ENCODE results near the gene HES2. TPM values are rescaled to one million over a fixed set of nuclear protein-coding genes. Genes with fewer than 3 reads are reported as not detected.
"Not testable (repeated sequence)": the region's sequence is repeated elsewhere in the genome, so short reads cannot be mapped to it uniquely, and the experiment has no call there.

Gene HES2
- total RNA-seq, 4 donors from 2014 or later, result 7.3 TPM; not detected in 3

- Histone ChIP-seq H3K4me1 (peaks cover 0 to 28% (median 13%) of the 10 kb centered on the region in 3 donors), H3K27ac (no peak overlapping the region), H3K4me3 (no peak overlapping the region), H3K9me3 (no peaks in the 10 kb centered on the region), H3K36me3 (no peaks in the 10 kb centered on the region), H3K27me3 (peaks cover 92% of the 10 kb centered on the region)
- TF ChIP-seq EP300 (IDR thresholded peaks at IDR 0.05) (no peak), POLR2A (IDR thresholded peaks at IDR 0.05) (no peak)
- WGBS, 2 donors (ENCODE audit: low coverage in 1 of 2), result 70% methylated on average over 2 of the region's 21 CpGs; no CpG with 5 or more reads in 1 of the 2 donors
- no peak for ATAC-seq
Measured at GRCh38 chr1:6443339-6444115, 23.8 kb upstream of the HES2 start.

DNA sequence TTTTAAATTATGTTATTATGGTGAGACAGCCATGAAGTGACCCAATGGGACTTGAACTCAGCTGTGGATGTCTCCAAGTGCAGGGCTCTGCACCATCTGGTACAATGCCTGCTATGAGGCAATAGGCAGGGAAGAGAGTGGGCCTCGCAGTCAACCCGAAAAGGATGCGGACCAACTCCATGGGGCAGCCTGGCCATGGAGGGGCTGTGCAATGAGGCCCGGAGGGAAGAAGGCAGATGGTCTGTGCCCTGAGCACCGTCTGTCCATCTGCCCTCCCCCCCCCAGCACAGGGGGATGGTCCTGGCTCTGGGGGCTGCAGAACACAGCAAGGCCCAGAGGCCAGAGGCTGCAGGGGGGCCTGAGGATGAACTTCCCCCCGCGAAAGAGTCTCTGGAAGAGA lies 21.9 kb upstream of the HES2 start:
- Histone ChIP-seq H3K9me3 (no peaks in the 10 kb centered on the region), H3K4me3 (no peak overlapping the region), H3K4me1 (peaks cover 0 to 11% (median 5%) of the 10 kb centered on the region in 3 donors), H3K36me3 (no peaks in the 10 kb centered on the region), H3K27ac (no peak overlapping the region), H3K27me3 (peaks cover 92% of the 10 kb centered on the region)
- no peak for TF ChIP-seq CTCF (IDR thresholded peaks at IDR 0.05)
- TF ChIP-seq POLR2A (IDR thresholded peaks at IDR 0.05), result no peak
- no peak for TF ChIP-seq POLR2AphosphoS5 (IDR thresholded peaks at IDR 0.05)
- TF ChIP-seq EP300 (IDR thresholded peaks at IDR 0.05), result no peak
- ATAC-seq, result no peak
- WGBS, 2 donors (ENCODE audit: low coverage in 1 of 2), result 60% methylated on average over 2 of the region's 7 CpGs; no CpG with 5 or more reads in 1 of the 2 donors

GRCh38 chr1:6440198-6441126 lies 20.7 kb upstream of the HES2 start:
- 18% methylated on average over 4 of the region's 101 CpGs; no CpG with 5 or more reads in 1 of the 2 donors for WGBS, 2 donors (ENCODE audit: low coverage in 1 of 2)
- Histone ChIP-seq H3K36me3 (no peaks in the 10 kb centered on the region), H3K27ac (no peak overlapping the region), H3K4me3 (peak overlapping the region in 1 of 2 donors; percentile 23), H3K4me1 (peaks cover 0 to 11% (median 5%) of the 10 kb centered on the region in 3 donors), H3K9me3 (no peaks in the 10 kb centered on the region), H3K27me3 (peaks cover 89% of the 10 kb centered on the region)
- ATAC-seq, result no peak
- TF ChIP-seq EP300 (IDR thresholded peaks at IDR 0.05) (no peak), CTCF (IDR thresholded peaks at IDR 0.05) (peak in 1 of 4 experiments; percentile 48)

DNA sequence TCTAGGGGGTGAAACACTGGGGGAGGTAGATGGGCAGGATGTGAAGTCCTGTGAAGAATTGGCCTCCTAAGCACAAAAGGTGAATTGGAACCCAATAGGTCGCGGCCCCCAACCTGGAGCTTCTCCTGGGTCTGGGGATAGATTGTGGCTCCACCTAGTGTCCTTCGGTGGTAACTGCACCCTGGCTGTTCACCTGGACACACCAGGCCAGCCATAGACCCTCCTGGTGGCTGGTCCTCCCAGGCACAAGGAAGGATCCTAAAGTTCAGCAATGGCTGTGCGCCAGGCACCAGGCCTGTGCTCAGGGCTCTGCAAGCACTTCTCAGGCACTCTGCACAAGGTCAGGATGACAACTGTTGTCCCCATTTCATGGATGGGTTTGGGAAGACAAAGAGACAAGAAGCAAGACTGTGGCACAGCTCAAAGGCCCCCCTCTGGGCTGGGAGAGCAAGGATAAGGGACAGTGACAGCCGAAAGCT lies 18.4 kb upstream of the HES2 start:
- ATAC-seq, result no peak
- peaks cover 79% of the 10 kb centered on the region for H3K27me3 ChIP-seq
- H3K27ac ChIP-seq, result no peak overlapping the region
- no peak overlapping the region for H3K4me3 ChIP-seq
- peaks cover 0 to 11% (median 5%) of the 10 kb centered on the region in 3 donors for H3K4me1 ChIP-seq
- no peaks in the 10 kb centered on the region for H3K36me3 ChIP-seq
- 0% methylated on average over 2 of the region's 5 CpGs; no CpG with 5 or more reads in 1 of the 2 donors for WGBS, 2 donors (ENCODE audit: low coverage in 1 of 2)
- H3K9me3 ChIP-seq, result no peaks in the 10 kb centered on the region
- TF ChIP-seq EP300 (IDR thresholded peaks at IDR 0.05) (no peak), POLR2A (IDR thresholded peaks at IDR 0.05) (no peak), CTCF (IDR thresholded peaks at IDR 0.05) (peak in 3 of 4 experiments; percentile 79 to 93 (median 85))

- peaks cover 71% of the 10 kb centered on the region for H3K27me3 ChIP-seq
- H3K4me3 ChIP-seq, ATAC-seq: not testable (repeated sequence)
Measured at GRCh38 chr1:6437012-6437700, 17.4 kb upstream of the HES2 start.

GRCh38 chr1:6436277-6436676 lies 16.6 kb upstream of the HES2 start:
- H3K27me3 ChIP-seq, result peaks cover 68% of the 10 kb centered on the region
- H3K27ac ChIP-seq, H3K36me3 ChIP-seq, H3K9me3 ChIP-seq, H3K4me3 ChIP-seq, ATAC-seq: not testable (repeated sequence)
- H3K4me1 ChIP-seq, result peaks cover 0 to 11% (median 5%) of the 10 kb centered on the region in 3 donors
- WGBS, 2 donors (ENCODE audit: low coverage in 1 of 2), result 69 to 78% methylated on average over 2 to 3 of the region's 3 CpGs

More at GRCh38 chr1:6437012-6437700, 17.4 kb upstream of the HES2 start:
- H3K4me1 ChIP-seq, result peaks cover 0 to 11% (median 5%) of the 10 kb centered on the region in 3 donors
- WGBS, 2 donors (ENCODE audit: low coverage in 1 of 2), result 35% methylated on average over 4 of the region's 22 CpGs; no CpG with 5 or more reads in 1 of the 2 donors
- not testable (repeated sequence) for H3K36me3 ChIP-seq, H3K27ac ChIP-seq, H3K9me3 ChIP-seq

Measured in gastroesophageal sphincter (tissue), 4 donors.